SK-N-SH (cell line): ENCODE data around the gene GPR171.

Experiments used
- CTCF ChIP-seq: fragments of 200-600 bp; sonication (generic); IDR thresholded peaks from 2 replicates; pipeline ENCODE4 v1.6.1; 2017; ENCODE audit warnings: antibody characterized with exemption, mild to moderate bottlenecking, moderate library complexity
- EP300 ChIP-seq, 2 experiments: IDR thresholded peaks; 2 replicates each; pipeline versions ENCODE4 v1.4.0 to v1.6.1; 2012; ENCODE audit warnings: borderline replicate concordance in 1 of 2, low read depth in 1 of 2, low read length in 1 of 2
- GATA2 ChIP-seq: sonication (generic); formaldehyde crosslinking; IDR thresholded peaks from 2 replicates; pipeline ENCODE4 v1.5.0; 2020; ENCODE audit warnings: mild to moderate bottlenecking, missing genetic modification reagents
- JUND ChIP-seq: IDR thresholded peaks from 2 replicates; pipeline ENCODE4 v1.4.0; 2012
- MAX ChIP-seq: IDR thresholded peaks from 2 replicates; pipeline ENCODE4 v1.4.0; 2012; ENCODE audit warnings: low read depth
- MEF2A ChIP-seq: IDR thresholded peaks from 2 replicates; pipeline ENCODE4 v1.4.0; 2012; ENCODE audit warnings: low read depth, borderline replicate concordance
- POLR2AphosphoS5 ChIP-seq: IDR thresholded peaks from 2 replicates; pipeline ENCODE4 v1.6.1; 2012; ENCODE audit warnings: low read depth, low read length
- RFX5 ChIP-seq: IDR thresholded peaks from 2 replicates; pipeline ENCODE4 v1.6.1; 2012; ENCODE audit warnings: mild to moderate bottlenecking, improper control_type of control experiment, low read length
- TCF12 ChIP-seq: IDR thresholded peaks from 2 replicates; pipeline ENCODE4 v1.4.0; 2012
- USF1 ChIP-seq: IDR thresholded peaks from 2 replicates; pipeline ENCODE4 v1.4.0; 2012; ENCODE audit warnings: low read depth, borderline replicate concordance
- USF2 ChIP-seq: fragments of 150-350 bp; IDR thresholded peaks from 2 replicates; pipeline ENCODE4 v1.6.1; 2017; ENCODE audit warnings: antibody characterized with exemption, low read length, low read depth, borderline replicate concordance

- no peak for TF ChIP-seq RFX5
- no peak for TF ChIP-seq POLR2AphosphoS5
- TF ChIP-seq JUND = no peak
- TF ChIP-seq CTCF = no peak
- no peak for TF ChIP-seq USF2
- TF ChIP-seq GATA2 (CRISPR knock-in tag) = no peak
- TF ChIP-seq EP300 (IDR thresholded peaks at IDR 0.05; ENCODE audit: borderline replicate concordance in 1 of 2, low read depth in 1 of 2, low read length in 1 of 2) = no peak
- no peak for TF ChIP-seq TCF12
- TF ChIP-seq USF1 = no peak
- no peak for TF ChIP-seq MEF2A
- TF ChIP-seq MAX = no peak
These were observed 48.5 kb downstream of the GPR171 start for GRCh38 chr3:151154566-151154965.
